22Rv1 (cell line): ENCODE data around the gene RRP12.

ENCODE experiments used
- H3K27ac ChIP-seq: fragments of 450-650 bp; 2 replicates; pipeline ENCODE4 v1.5.1; 2017
- ZFX ChIP-seq: fragments of 450-650 bp; IDR thresholded peaks from 2 replicates; pipeline ENCODE4 v1.6.1; 2017; ENCODE audit warnings: antibody characterized with exemption, borderline replicate concordance
- TF ChIP-seq, protein P1 (sequence below): fragments of 450-650 bp; IDR thresholded peaks from 2 replicates; pipeline ENCODE4 v1.5.1; 2017; ENCODE audit warnings: mild to moderate bottlenecking

The RRP12 gene

DNA sequence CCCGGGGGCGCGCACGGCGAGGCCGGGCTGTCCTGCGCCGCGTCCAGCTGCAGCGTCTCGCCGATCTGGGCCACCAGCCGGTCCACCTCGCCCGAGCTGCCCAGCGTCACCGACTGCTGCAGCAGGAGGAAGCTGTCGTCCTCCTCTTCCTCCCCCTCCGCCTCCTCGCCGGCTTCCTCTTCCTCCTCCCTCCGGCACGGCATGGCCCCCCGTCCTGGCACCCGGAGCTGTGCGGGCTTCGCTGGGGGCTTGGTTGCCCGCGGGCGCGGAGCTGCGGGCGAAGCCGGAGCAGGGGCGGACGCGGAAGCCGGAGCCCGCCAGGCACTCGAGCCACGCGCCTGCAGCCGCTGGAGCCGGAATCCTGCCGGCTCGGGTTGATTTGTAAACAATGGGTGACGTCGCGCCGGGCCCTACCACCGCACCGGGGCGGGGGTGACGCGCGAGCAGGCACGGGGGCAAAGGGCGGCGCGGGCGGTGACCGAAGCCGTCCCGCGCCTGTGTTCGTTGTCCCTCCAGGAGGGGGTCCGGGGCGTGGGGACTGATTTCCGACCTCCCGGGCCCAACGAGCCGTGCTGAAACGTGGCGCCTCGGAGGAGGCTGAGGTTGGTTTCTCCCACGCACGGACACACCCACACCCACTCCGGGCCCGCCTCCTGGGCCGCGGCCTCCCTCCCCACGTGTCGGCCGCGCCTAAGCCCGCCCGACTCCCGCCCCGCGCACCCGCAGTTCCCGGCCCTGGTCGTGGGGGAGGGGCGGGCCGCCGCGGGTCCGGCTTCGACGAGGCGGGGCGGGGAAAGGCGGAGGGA lies 66.6 kb downstream of the RRP12 start, which contains the start of gene FRAT2:
FRAT2 (minus strand) TSS at position 360 of the 806 bp plus-strand sequence; CDS start at position 203, 157 bp downstream.
- peak within 1 kb of the TSS; percentile 88 for H3K27ac ChIP-seq
- TF ChIP-seq, protein P1, sequence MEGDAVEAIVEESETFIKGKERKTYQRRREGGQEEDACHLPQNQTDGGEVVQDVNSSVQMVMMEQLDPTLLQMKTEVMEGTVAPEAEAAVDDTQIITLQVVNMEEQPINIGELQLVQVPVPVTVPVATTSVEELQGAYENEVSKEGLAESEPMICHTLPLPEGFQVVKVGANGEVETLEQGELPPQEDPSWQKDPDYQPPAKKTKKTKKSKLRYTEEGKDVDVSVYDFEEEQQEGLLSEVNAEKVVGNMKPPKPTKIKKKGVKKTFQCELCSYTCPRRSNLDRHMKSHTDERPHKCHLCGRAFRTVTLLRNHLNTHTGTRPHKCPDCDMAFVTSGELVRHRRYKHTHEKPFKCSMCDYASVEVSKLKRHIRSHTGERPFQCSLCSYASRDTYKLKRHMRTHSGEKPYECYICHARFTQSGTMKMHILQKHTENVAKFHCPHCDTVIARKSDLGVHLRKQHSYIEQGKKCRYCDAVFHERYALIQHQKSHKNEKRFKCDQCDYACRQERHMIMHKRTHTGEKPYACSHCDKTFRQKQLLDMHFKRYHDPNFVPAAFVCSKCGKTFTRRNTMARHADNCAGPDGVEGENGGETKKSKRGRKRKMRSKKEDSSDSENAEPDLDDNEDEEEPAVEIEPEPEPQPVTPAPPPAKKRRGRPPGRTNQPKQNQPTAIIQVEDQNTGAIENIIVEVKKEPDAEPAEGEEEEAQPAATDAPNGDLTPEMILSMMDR, result no peak
- no peak for TF ChIP-seq ZFX

DNA sequence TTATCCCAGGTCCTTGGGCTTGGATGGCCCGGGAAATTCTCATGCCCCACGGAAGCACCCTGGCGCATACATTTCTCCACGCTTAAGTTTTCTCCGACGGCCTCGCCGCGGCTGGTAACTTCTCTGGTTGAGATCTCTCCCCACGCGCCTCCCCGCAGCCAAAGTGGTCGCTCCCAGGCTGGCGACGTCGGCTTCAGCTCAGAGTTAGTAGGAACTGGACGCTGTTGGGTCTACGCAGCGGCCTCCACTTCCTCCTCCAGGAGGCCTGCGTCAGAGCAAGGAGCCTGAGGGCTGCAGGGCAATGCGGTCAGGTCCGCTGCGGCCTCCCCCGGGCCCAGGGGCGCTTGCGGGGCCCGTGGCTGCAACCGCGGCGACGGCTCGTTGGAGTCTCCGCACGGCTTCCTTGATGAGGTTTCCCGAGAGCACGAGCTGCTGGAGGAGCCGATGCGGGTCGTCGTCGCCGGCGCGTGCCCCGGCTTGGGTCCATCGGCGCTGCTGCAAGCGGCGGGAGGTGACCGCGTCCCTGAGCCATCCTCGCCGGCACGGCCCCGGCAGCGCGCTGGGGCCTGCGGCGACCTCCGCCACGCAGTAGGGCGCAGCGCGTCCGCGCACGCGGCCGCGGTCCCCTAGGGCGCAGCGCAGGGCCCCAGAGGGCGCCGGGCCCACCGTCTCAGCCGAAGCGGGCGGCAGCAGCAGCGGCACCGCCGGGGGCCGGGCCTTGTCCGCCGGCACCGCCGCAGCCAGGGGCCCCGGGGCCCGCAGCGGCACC lies 67.4 kb downstream of the RRP12 start:
- H3K27ac ChIP-seq, result peak overlapping the region; percentile 88
- TF ChIP-seq, protein P1, result no peak
- no peak for TF ChIP-seq ZFX

DNA sequence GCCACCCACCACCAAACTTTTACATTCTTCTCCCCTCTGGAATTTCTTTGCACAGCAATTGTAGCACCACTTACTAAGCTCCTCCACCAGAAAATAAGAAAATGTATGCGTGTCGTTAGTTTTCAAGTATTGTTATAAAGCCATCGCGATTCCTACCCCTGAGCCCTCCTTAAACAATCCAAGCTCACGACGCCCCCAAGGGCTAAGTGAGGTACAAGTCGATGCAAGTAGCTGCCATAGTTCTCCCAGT lies 67.9 kb downstream of the RRP12 start:
- H3K27ac ChIP-seq, result no peak overlapping the region
- TF ChIP-seq ZFX, result no peak
- TF ChIP-seq, protein P1, result no peak

DNA sequence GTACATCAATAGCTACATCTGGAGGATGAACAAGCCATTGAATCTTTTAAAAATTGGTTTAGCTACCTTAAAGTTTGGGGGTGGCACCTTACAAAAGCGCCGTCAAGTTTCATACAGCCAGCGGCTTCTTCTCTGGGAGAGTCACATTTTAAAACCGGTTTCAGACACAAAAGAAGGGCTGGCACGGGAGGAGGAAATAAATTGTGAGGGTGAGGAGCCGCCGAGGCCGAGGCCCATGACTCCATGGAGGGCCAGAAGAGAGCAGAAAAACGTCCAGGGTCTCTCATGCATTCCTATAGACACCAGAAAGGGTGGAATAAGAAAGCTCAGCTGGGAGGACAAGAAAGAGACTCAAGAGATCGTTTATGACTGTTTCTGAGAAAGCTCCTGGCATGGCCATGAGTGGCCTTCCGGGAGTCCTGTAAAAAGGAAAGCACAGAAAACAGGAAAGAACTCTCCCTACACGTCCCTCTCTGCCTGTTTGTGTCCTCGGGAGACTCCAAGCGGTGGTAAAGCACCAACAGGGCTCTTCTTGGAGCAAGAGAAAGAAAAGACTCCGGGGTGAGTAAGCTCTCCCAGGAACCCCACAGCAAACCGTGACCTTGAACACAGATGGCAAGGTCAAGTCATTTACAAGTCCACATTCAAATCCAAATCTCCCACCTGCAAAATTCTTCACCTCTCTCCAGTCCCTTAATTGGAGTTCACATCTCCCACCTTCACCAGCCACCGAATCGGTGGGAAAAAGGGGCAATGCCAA lies 68.4 kb downstream of the RRP12 start:
- TF ChIP-seq ZFX, result no peak
- TF ChIP-seq, protein P1, result no peak
- H3K27ac ChIP-seq, result no peak overlapping the region

DNA sequence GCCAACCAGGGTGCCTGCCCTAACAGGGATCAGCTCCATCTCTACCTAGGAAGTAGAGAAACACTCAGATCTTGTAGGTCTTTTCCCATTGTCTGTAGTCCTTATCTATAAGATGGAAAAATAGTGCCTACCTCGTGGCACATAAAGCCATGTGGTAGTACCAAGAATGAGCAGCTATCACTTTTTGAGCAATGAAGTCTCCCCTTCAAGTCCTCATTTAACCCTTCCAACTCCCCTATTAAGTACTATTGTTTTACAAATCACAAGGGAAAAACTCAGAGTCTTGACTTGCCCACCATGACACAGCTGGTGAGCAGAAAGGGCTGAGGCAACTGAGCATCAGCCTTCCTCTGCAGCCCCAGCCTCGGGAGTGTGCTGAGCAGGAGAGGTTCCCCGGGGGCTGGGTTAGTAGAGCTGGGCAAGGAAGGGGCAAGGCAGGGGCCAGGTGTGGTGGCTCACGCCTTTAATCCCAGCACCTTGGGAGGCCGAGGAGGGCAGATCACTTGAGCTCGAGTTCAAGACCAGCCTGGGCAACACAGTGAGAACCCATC lies 69.9 kb downstream of the RRP12 start:
- no peak overlapping the region for H3K27ac ChIP-seq
- TF ChIP-seq, protein P1, result no peak
- TF ChIP-seq ZFX, result no peak

DNA sequence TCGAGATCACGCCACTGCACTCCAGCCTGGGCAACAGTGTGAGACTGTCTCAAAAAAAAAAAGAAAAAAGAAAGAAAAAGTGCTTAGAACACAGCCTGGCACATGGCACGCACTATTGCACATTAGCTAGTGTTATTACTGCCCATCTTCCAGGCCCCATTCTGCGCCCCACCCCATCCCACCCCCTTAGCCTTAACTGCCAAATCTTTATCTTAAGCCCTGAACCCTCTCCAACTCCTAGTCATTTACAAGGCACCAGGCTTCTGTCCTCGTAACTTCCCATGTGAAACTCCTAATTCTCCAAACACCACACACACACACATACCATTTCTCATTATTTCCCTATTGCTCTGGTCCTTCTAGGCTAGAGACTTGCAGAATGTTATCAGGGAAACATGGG lies 71.4 kb downstream of the RRP12 start:
- TF ChIP-seq ZFX, result no peak
- TF ChIP-seq, protein P1, result no peak
- H3K27ac ChIP-seq, result peak overlapping the region; percentile 81
